K562 (cell line): ENCODE data around the gene GNB5.

Experiments
- ARID3A ChIP-seq: IDR thresholded peaks from 2 replicates; pipeline ENCODE4 v1.6.1; 2012; ENCODE audit warnings: low read depth, low read length, improper control_type of control experiment, borderline replicate concordance
- CTCF ChIP-seq, 3 experiments: IDR thresholded peaks in 2 of 3; conservative IDR thresholded peaks in 1 of 3; 2 replicates each; pipeline ENCODE4 v1.5.1; 2011 to 2012; ENCODE audit warnings: low read length in 3 of 3, mild to moderate bottlenecking in 3 of 3, control low read depth in 2 of 3, improper control_type of control experiment in 1 of 3, inconsistent platforms in 1 of 3, low read depth in 1 of 3, mixed read lengths in 1 of 3, moderate library complexity in 1 of 3; ENCODE audit not compliant: insufficient read depth in 2 of 3
- JUND ChIP-seq, 2 experiments: IDR thresholded peaks; 2 replicates in 1 of 2; 3 replicates in 1 of 2; pipeline ENCODE4 v1.6.1; 2011; ENCODE audit warnings: borderline replicate concordance in 2 of 2, low read depth in 2 of 2, low read length in 2 of 2, improper control_type of control experiment in 1 of 2, missing biosample characterization in 1 of 2, missing genetic modification characterization in 1 of 2, missing genetic modification reagents in 1 of 2
- MAX ChIP-seq: sonication (generic); formaldehyde crosslinking; IDR thresholded peaks from 2 replicates; pipeline ENCODE4 v1.9.0; 2022; ENCODE audit warnings: mild to moderate bottlenecking, missing genetic modification reagents
- NFIC ChIP-seq: fragments of 450-650 bp; IDR thresholded peaks from 2 replicates; pipeline ENCODE4 v1.6.1; 2017; ENCODE audit warnings: mild to moderate bottlenecking, inconsistent platforms
- POLR2AphosphoS5 ChIP-seq: IDR thresholded peaks from 2 replicates; pipeline ENCODE4 v1.6.1; 2011; ENCODE audit warnings: mild to moderate bottlenecking, low read depth, low read length, moderate library complexity; ENCODE audit not compliant: control insufficient read depth, insufficient read depth
- RAD21 ChIP-seq, 2 experiments: fragments of 250-450 bp in 1 of 2; fragments of 450-650 bp in 1 of 2; sonication (Bioruptor Pico) in 1 of 2; formaldehyde crosslinking in 1 of 2; IDR thresholded peaks in 1 of 2; conservative IDR thresholded peaks in 1 of 2; 2 replicates each; pipeline versions ENCODE4 v1.4.0 to v1.8.0; 2020 to 2022; ENCODE audit warnings: mild to moderate bottlenecking in 2 of 2, moderate library complexity in 1 of 2
- RBM15 ChIP-seq: fragments of 200-400 bp; formaldehyde crosslinking; IDR thresholded peaks from 2 replicates; pipeline ENCODE4 v1.6.1; 2018; ENCODE audit warnings: mild to moderate bottlenecking, low read length, moderate library complexity; ENCODE audit not compliant: insufficient read depth
- REST ChIP-seq, 2 experiments: fragments of 450-650 bp; formaldehyde crosslinking in 1 of 2; IDR thresholded peaks; 2 replicates each; pipeline versions ENCODE4 v1.4.0 to v1.6.1; 2014 to 2020; ENCODE audit warnings: mild to moderate bottlenecking in 2 of 2, borderline replicate concordance in 1 of 2, low read depth in 1 of 2
- THRAP3 ChIP-seq: fragments of 450-650 bp; IDR thresholded peaks from 2 replicates; pipeline ENCODE4 v1.6.1; 2016; ENCODE audit warnings: mild to moderate bottlenecking, inconsistent platforms, borderline replicate concordance
- ZBTB11 ChIP-seq, 3 experiments: fragments of 200-800 bp in 1 of 3; fragments of 250-450 bp in 1 of 3; fragments of 450-650 bp in 1 of 3; sonication (Bioruptor Pico) in 1 of 3; sonication (Bioruptor generic) in 1 of 3; formaldehyde crosslinking in 1 of 3; IDR thresholded peaks; 2 replicates each; pipeline versions ENCODE4 v1.6.1 to v1.8.0; 2016 to 2022; ENCODE audit warnings: mild to moderate bottlenecking in 2 of 3, missing genetic modification characterization in 2 of 3, missing compliant biosample characterization in 1 of 3, moderate library complexity in 1 of 3
- ZNF143 ChIP-seq: sonication (generic); formaldehyde crosslinking; IDR thresholded peaks from 2 replicates; pipeline ENCODE4 v1.9.0; 2022; ENCODE audit warnings: mild to moderate bottlenecking, missing genetic modification reagents
- ZNF217 ChIP-seq: sonication (generic); formaldehyde crosslinking; IDR thresholded peaks from 2 replicates; pipeline ENCODE4 v1.8.0; 2022; ENCODE audit warnings: mild to moderate bottlenecking, missing genetic modification reagents
- ZNF232 ChIP-seq: sonication (generic); formaldehyde crosslinking; IDR thresholded peaks from 2 replicates; pipeline ENCODE4 v1.8.0; 2022; ENCODE audit warnings: mild to moderate bottlenecking, missing genetic modification reagents

GRCh38 chr15:52086011-52086786 lies 105.0 kb downstream of the GNB5 start:
- TF ChIP-seq POLR2AphosphoS5: no peak
- TF ChIP-seq JUND (IDR thresholded peaks at IDR 0.05; ENCODE audit: borderline replicate concordance, low read depth, low read length): no peak
- no peak for TF ChIP-seq JUND (tag; IDR thresholded peaks at IDR 0.05; ENCODE audit: borderline replicate concordance, low read depth, low read length)
- no peak for TF ChIP-seq RBM15
- TF ChIP-seq CTCF (IDR thresholded peaks at IDR 0.05 in 2 of 3, conservative IDR thresholded peaks at IDR 0.05 in 1 of 3; ENCODE audit: insufficient read depth in 2 of 3, low read depth in 1 of 3, low read length in 3 of 3): no peak
- TF ChIP-seq ZNF217 (CRISPR knock-in tag): no peak
- TF ChIP-seq NFIC: no peak
- no peak for TF ChIP-seq ZBTB11 (CRISPR knock-in tag; IDR thresholded peaks at IDR 0.05)
- TF ChIP-seq RAD21 (CRISPR knock-in tag; conservative IDR thresholded peaks at IDR 0.05 in 1 of 2, IDR thresholded peaks at IDR 0.05 in 1 of 2): no peak
- no peak for TF ChIP-seq MAX
- no peak for TF ChIP-seq ZNF143
- no peak for TF ChIP-seq THRAP3
- TF ChIP-seq REST (IDR thresholded peaks at IDR 0.05; ENCODE audit: borderline replicate concordance): no peak
- no peak for TF ChIP-seq REST (CRISPR knock-in tag; IDR thresholded peaks at IDR 0.05; ENCODE audit: low read depth)
- TF ChIP-seq ARID3A: no peak
- TF ChIP-seq ZNF232 (CRISPR knock-in tag): no peak
